CD4-positive, alpha-beta T cell treated with Interferon gamma for 1 hour (primary cell): ENCODE data around the gene MACF1.

Source experiments
- DNase-seq: peaks from one replicate; pipeline ENCODE4 v3.0.0-alpha.2; 2020

Gene MACF1

GRCh38 chr1:39214021-39214713 lies 9.7 kb downstream of the MACF1 start:
- no peak for DNase-seq

GRCh38 chr1:39214714-39214997 lies 10.2 kb downstream of the MACF1 start:
- no peak for DNase-seq

- DNase-seq, result peak; percentile 56
Measured at GRCh38 chr1:39214998-39215873, 10.7 kb downstream of the MACF1 start.

GRCh38 chr1:39216771-39217170 lies 12.3 kb downstream of the MACF1 start:
- DNase-seq, result no peak

- no peak for DNase-seq
Measured at GRCh38 chr1:39220891-39221870, 16.7 kb downstream of the MACF1 start.

GRCh38 chr1:39224295-39224829 lies 19.9 kb downstream of the MACF1 start:
- DNase-seq, result no peak

- DNase-seq, result no peak
Measured at GRCh38 chr1:39226836-39227235, 22.3 kb downstream of the MACF1 start.

GRCh38 chr1:39228252-39228651 lies 23.8 kb downstream of the MACF1 start:
- DNase-seq, result no peak

- DNase-seq, result no peak
Measured at GRCh38 chr1:39229504-39229903, 25.0 kb downstream of the MACF1 start.

GRCh38 chr1:39230261-39231190 lies 26.0 kb downstream of the MACF1 start:
- peak; percentile 14 for DNase-seq

- no peak for DNase-seq
Measured at GRCh38 chr1:39236971-39237370, 32.5 kb downstream of the MACF1 start.

- no peak for DNase-seq
Measured at GRCh38 chr1:39238476-39238875, 34.0 kb downstream of the MACF1 start.

- no peak for DNase-seq
Measured at GRCh38 chr1:39239968-39240367, 35.5 kb downstream of the MACF1 start.

GRCh38 chr1:39243302-39243701 lies 38.8 kb downstream of the MACF1 start:
- no peak for DNase-seq

- DNase-seq, result no peak
Measured at GRCh38 chr1:39250460-39251240, 46.2 kb downstream of the MACF1 start.

- no peak for DNase-seq
Measured at GRCh38 chr1:39255222-39255621, 50.7 kb downstream of the MACF1 start.

- peak; percentile 50 for DNase-seq
Measured at GRCh38 chr1:39258146-39258924, 53.8 kb downstream of the MACF1 start.

GRCh38 chr1:39258925-39259244 lies 54.4 kb downstream of the MACF1 start:
- no peak for DNase-seq

- DNase-seq, result no peak
Measured at GRCh38 chr1:39261712-39262221, 57.3 kb downstream of the MACF1 start.

GRCh38 chr1:39262802-39263201 lies 58.3 kb downstream of the MACF1 start:
- no peak for DNase-seq
